Body of pancreas (tissue), 4 donors: Measurements from ENCODE around the gene YWHAE. TPM values are rescaled to one million over a fixed set of nuclear protein-coding genes. Genes with fewer than 3 reads are reported as not detected.

Experiments used
- ATAC-seq: fragments of 150-250 bp; one replicate; pipeline ENCODE4 v1.9.1; 2016
- DNase-seq, 4 donors: peaks; one replicate each; pipeline ENCODE4 v3.0.0-alpha.2; 2019
- H3K27ac ChIP-seq, 4 donors: fragments of 200-600 bp; sonication (generic); 1 replicate in 3 of 4; 2 replicates in 1 of 4; pipeline versions ENCODE4 v1.5.1 to v1.6.1; 2016 to 2019; ENCODE audit warnings: mild to moderate bottlenecking in 1 of 4, mixed read lengths in 1 of 4, moderate library complexity in 1 of 4
- H3K27me3 ChIP-seq, 2 donors: fragments of 200-600 bp; sonication (generic); one replicate each; pipeline ENCODE4 v1.6.0; 2016; ENCODE audit warnings: mild to moderate bottlenecking in 1 of 2
- H3K36me3 ChIP-seq, 2 donors: fragments of 200-600 bp; sonication (generic); replicated peaks in 1 of 2; 2 replicates each; pipeline ENCODE4 v1.5.1; 2016; ENCODE audit warnings: low read depth in 2 of 2; ENCODE audit not compliant: insufficient read depth in 1 of 2
- H3K4me1 ChIP-seq: fragments of 200-600 bp; sonication (generic); one replicate; pipeline ENCODE4 v1.6.0; 2016
- H3K4me3 ChIP-seq, 2 donors: fragments of 200-600 bp; sonication (generic); 1 replicate in 1 of 2; 2 replicates in 1 of 2; pipeline ENCODE4 v1.5.1; 2016 to 2019
- H3K9me3 ChIP-seq, 3 donors: fragments of 200-600 bp; sonication (generic); 1 replicate in 2 of 3; 2 replicates in 1 of 3; pipeline ENCODE4 v1.5.1; 2016
- POLR2A ChIP-seq, 3 donors: fragments of 450-650 bp; IDR thresholded peaks; one replicate each; pipeline ENCODE4 v1.6.1; 2016; ENCODE audit warnings: antibody characterized with exemption in 3 of 3, mild to moderate bottlenecking in 2 of 3
- WGBS, 2 donors: methylation state at CpG; one replicate each; pipeline ENCODE4 v1.1.5; 2017; 5-methylcytosine and 5-hydroxymethylcytosine counted together
- intact Hi-C: fragments of 100-400 bp; cut with DNase I; formaldehyde crosslinking; loops from one replicate; pipeline ENCODE4 v1.15.1; 2023
- total RNA-seq, 2 donors: library from RNA; depleted of rRNA; stranded (reverse); fragments of >200 nt; gene quantifications; one replicate each; pipeline ENCODE4 v1.1.0, GENCODE V29; 2016
- TF ChIP-seq, protein P1 (sequence below), 7 experiments: fragments of 450-650 bp in 4 of 7; fragments of 200-600 bp in 3 of 7; sonication (generic) in 3 of 7; IDR thresholded peaks; one replicate each; pipeline ENCODE4 v1.5.1; 2016 to 2019; ENCODE audit warnings: antibody characterized with exemption in 7 of 7

Gene YWHAE
- total RNA-seq, 2 donors from 2014 or later = 301 to 378 TPM

DNA sequence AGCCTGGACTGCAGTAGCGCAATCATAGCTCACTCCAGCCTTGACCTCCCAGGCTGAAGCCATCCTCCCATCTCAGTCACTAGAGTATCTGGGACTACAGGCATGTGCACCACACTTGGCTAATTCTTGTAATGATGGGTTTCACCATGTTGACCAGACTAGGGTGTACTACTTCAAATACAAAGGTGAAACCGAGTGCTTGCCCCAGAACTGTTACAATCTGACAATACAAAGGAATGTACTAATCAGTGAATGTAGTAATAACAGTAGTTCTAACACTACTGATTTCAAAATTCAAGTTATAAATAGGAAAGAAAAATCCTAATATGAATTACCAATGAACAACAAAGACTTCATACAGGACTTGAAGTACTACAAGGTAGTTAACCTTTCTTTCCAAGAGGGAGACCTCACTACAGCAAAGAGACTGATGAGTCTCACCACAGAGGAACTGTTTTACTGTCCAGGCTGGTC is 31.6 kb upstream of the YWHAE start:
- H3K4me1 ChIP-seq = peaks cover 7% of the 10 kb centered on the region
- no peak for DNase-seq
- H3K36me3 ChIP-seq = peaks cover 0 to 8% of the 10 kb centered on the region in 2 donors
- no peak overlapping the region for H3K27ac ChIP-seq
- no peak for TF ChIP-seq POLR2A (IDR thresholded peaks at IDR 0.05)
- TF ChIP-seq, protein P1, sequence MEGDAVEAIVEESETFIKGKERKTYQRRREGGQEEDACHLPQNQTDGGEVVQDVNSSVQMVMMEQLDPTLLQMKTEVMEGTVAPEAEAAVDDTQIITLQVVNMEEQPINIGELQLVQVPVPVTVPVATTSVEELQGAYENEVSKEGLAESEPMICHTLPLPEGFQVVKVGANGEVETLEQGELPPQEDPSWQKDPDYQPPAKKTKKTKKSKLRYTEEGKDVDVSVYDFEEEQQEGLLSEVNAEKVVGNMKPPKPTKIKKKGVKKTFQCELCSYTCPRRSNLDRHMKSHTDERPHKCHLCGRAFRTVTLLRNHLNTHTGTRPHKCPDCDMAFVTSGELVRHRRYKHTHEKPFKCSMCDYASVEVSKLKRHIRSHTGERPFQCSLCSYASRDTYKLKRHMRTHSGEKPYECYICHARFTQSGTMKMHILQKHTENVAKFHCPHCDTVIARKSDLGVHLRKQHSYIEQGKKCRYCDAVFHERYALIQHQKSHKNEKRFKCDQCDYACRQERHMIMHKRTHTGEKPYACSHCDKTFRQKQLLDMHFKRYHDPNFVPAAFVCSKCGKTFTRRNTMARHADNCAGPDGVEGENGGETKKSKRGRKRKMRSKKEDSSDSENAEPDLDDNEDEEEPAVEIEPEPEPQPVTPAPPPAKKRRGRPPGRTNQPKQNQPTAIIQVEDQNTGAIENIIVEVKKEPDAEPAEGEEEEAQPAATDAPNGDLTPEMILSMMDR (IDR thresholded peaks at IDR 0.05) = no peak
- no peaks in the 10 kb centered on the region for H3K27me3 ChIP-seq
- no peak overlapping the region for H3K4me3 ChIP-seq
- intact Hi-C loops = no loop called here
- no peak for ATAC-seq
- 83 to 92% methylated on average over 2 of the region's 2 CpGs for WGBS, 2 donors
- no peaks in the 10 kb centered on the region for H3K9me3 ChIP-seq

DNA sequence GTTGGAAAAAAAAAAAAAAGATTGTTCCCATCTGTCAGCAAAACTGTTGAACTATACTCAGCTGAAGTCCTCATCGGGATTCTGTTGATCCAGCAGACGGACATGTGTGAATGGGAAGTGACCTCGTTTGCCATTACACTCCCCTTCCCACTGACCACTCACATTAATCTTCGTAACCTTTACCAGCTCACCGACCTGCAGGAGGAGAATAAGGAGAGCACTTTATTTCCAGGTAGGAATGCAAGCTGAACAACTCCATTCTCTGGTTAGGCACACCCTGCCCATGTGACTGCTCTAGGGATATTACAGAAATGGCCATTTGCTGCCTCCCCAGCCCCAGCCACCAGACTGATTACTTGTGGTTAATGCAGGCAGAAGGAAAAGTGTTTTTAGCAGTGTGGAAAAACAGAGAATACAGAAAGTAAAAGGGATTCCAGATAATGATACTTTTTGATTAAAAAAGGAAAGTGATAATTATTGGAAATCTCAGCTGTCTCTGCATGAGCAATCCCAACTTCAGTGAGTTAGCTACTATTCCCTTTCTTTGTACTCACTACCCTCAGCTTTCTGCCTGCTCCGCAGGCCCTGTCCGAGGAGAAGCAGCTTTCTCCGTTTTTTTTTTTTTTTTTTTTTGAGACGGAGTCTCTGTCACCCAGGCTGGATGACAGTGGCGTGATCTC is 23.6 kb upstream of the YWHAE start:
- WGBS, 2 donors = 77 to 81% methylated on average over 10 of the region's 10 CpGs
- TF ChIP-seq, protein P1 (IDR thresholded peaks at IDR 0.05) = no peak
- no peak for TF ChIP-seq POLR2A (IDR thresholded peaks at IDR 0.05)
- intact Hi-C loops = no loop called here

DNA sequence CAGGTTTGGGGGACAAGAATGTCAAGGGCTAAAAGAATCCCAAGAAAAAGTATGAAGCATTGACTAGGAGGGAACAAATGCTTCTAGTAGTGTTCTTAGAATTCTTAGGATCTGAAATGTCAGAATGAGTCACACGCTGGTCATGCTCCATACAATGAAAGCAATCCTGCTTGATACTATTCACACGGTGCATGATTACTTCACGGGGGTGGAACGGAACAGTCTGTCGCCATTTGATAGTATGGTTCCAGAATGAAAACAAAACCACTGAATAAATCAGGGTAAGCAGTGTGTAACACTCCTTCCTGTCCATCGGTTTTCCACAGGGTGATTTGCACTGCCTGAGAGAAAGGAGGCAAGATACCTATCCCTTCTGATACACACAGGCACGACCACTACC is 22.9 kb upstream of the YWHAE start:
- H3K27me3 ChIP-seq = no peaks in the 10 kb centered on the region
- no peak for ATAC-seq
- TF ChIP-seq, protein P1 (IDR thresholded peaks at IDR 0.05) = no peak
- TF ChIP-seq POLR2A (IDR thresholded peaks at IDR 0.05) = no peak
- H3K4me3 ChIP-seq = no peak overlapping the region
- 79 to 83% methylated on average over 7 of the region's 7 CpGs for WGBS, 2 donors
- intact Hi-C loops = no loop called here
- H3K4me1 ChIP-seq = no peaks in the 10 kb centered on the region
- H3K27ac ChIP-seq = no peak overlapping the region
- DNase-seq = no peak
- H3K36me3 ChIP-seq = peaks cover 0 to 13% of the 10 kb centered on the region in 2 donors
- H3K9me3 ChIP-seq = no peaks in the 10 kb centered on the region

More for the DNA sequence above, 23.6 kb upstream of the YWHAE start:
- no peaks in the 10 kb centered on the region for H3K27me3 ChIP-seq
- H3K4me1 ChIP-seq = no peaks in the 10 kb centered on the region
- ATAC-seq (no peak), DNase-seq (no peak)
- no peaks in the 10 kb centered on the region for H3K9me3 ChIP-seq
- peaks cover 0 to 13% of the 10 kb centered on the region in 2 donors for H3K36me3 ChIP-seq
- no peak overlapping the region for H3K4me3 ChIP-seq
- H3K27ac ChIP-seq = no peak overlapping the region

DNA sequence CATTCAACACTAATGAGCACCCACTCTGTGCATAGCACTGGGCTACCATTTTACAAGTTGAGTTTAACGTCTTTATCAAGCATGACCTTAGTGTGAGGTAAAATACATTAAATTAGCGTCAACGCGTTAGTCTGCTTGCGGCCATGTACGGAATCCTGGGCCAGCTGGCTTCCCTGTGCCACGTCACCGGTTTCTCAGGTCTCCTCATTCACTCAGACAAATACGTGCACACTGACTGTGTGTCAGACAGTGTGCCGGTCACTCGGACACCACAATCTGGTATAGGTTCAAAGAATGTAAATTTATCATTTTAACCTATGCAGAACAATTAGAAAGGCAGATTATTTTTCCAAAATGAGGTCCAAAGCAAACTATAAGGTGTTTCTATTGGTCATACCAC is 21.4 kb upstream of the YWHAE start:
- DNase-seq (no peak), ATAC-seq (no peak)
- Histone ChIP-seq H3K9me3 (no peaks in the 10 kb centered on the region), H3K4me1 (no peaks in the 10 kb centered on the region), H3K4me3 (no peak overlapping the region), H3K36me3 (peaks cover 0 to 13% of the 10 kb centered on the region in 2 donors), H3K27me3 (no peaks in the 10 kb centered on the region), H3K27ac (no peak overlapping the region)
- 93 to 94% methylated on average over 11 of the region's 11 CpGs for WGBS, 2 donors
- intact Hi-C loops = no loop called here
- TF ChIP-seq POLR2A (IDR thresholded peaks at IDR 0.05) = no peak
- TF ChIP-seq, protein P1 (IDR thresholded peaks at IDR 0.05) = no peak

DNA sequence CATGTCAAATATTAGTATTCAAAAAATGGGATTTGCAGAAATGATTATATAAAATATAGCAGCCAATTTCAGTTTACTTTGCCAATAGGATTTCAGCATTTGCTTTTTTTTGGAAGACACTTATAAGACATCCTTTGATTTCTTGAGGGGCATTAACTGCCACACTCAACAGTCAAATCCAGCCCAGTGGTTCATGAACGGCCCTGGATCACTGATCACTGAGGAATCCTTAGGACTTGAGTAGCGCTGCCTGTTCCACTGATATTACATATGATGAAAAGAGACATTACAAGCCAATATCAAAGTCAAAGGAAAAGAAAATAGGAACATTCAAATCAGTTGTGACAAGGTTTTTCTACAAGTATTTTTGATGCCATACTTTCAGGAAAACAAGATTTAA is 21.0 kb upstream of the YWHAE start:
- Histone ChIP-seq H3K27me3 (no peaks in the 10 kb centered on the region), H3K4me3 (no peak overlapping the region), H3K27ac (no peak overlapping the region), H3K4me1 (no peaks in the 10 kb centered on the region), H3K36me3 (peaks cover 0 to 13% of the 10 kb centered on the region in 2 donors), H3K9me3 (no peaks in the 10 kb centered on the region)
- DNase-seq (no peak), ATAC-seq (no peak)
- WGBS, 2 donors = 75 to 82% methylated on average over 2 of the region's 2 CpGs
- intact Hi-C loops = no loop called here
- TF ChIP-seq, protein P1 (IDR thresholded peaks at IDR 0.05) = no peak
- TF ChIP-seq POLR2A (IDR thresholded peaks at IDR 0.05) = no peak
